K562 (cell line): Measurements from ENCODE around the gene NLRC3.

Source experiments
- CBFA2T2 ChIP-seq: fragments of 450-650 bp; conservative IDR thresholded peaks from 2 replicates; pipeline ENCODE4 v1.6.1; 2017; ENCODE audit warnings: mild to moderate bottlenecking
- CHD1 ChIP-seq: fragments of 200-600 bp; sonication (generic); IDR thresholded peaks from one replicate; pipeline ENCODE4 v1.6.1; 2012; ENCODE audit warnings: mild to moderate bottlenecking, moderate library complexity, low read length, inconsistent platforms
- EZH2 ChIP-seq: IDR thresholded peaks from 2 replicates; pipeline ENCODE4 v1.6.1; 2012; ENCODE audit warnings: low read depth, mild to moderate bottlenecking, inconsistent platforms, low read length, borderline replicate concordance
- HIVEP1 ChIP-seq: fragments of 250-450 bp; sonication (Bioruptor Pico); IDR thresholded peaks from 2 replicates; pipeline ENCODE4 v1.4.0; 2020; ENCODE audit warnings: mild to moderate bottlenecking
- KDM5B ChIP-seq: fragments of 200-600 bp; sonication (generic); IDR thresholded peaks from 2 replicates; pipeline ENCODE4 v1.6.1; 2012; ENCODE audit warnings: low read depth, mild to moderate bottlenecking, moderate library complexity, low read length, control low read depth, inconsistent platforms; ENCODE audit not compliant: insufficient replicate concordance
- TBL1XR1 ChIP-seq, 2 experiments: IDR thresholded peaks; 2 replicates each; pipeline ENCODE4 v1.6.1; 2012; ENCODE audit warnings: improper control_type of control experiment in 2 of 2, low read length in 2 of 2, mild to moderate bottlenecking in 1 of 2
- YY1 ChIP-seq, 3 experiments: IDR thresholded peaks; 2 replicates each; pipeline ENCODE4 v1.6.1; 2011; ENCODE audit warnings: low read length in 2 of 3, mild to moderate bottlenecking in 2 of 3, moderate library complexity in 2 of 3, borderline replicate concordance in 1 of 3, control low read depth in 1 of 3, low read depth in 1 of 3; ENCODE audit not compliant: insufficient read depth in 3 of 3, insufficient replicate concordance in 2 of 3, control insufficient read depth in 1 of 3, insufficient read length in 1 of 3; ENCODE audit errors: extremely low read depth in 1 of 3
- TF ChIP-seq, protein P1 (sequence below), 3 experiments: IDR thresholded peaks in 2 of 3; conservative IDR thresholded peaks in 1 of 3; 2 replicates each; pipeline ENCODE4 v1.5.1; 2011 to 2012; ENCODE audit warnings: low read length in 3 of 3, mild to moderate bottlenecking in 3 of 3, control low read depth in 2 of 3, improper control_type of control experiment in 1 of 3, inconsistent platforms in 1 of 3, low read depth in 1 of 3, mixed read lengths in 1 of 3, moderate library complexity in 1 of 3; ENCODE audit not compliant: insufficient read depth in 2 of 3

DNA sequence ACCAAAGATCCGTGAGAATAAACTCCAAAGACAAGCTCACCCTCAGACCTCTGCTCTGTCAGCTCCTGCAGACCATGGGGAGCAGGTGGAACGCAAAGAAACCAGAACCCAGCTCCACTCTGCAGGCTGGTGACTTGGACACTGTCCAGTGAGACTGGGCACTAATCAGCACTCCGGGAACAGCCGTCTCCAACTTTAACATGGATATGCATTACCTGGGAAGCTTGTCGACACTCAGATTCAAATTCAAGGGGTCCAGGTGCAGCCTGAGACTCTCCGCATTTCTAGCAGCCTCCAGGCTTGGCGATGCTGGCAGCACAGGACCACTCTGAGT is 25.1 kb upstream of the NLRC3 start:
- no peak for TF ChIP-seq TBL1XR1 (IDR thresholded peaks at IDR 0.05; ENCODE audit: low read length in 2 of 2)
- TF ChIP-seq KDM5B = no peak
- TF ChIP-seq, protein P1, sequence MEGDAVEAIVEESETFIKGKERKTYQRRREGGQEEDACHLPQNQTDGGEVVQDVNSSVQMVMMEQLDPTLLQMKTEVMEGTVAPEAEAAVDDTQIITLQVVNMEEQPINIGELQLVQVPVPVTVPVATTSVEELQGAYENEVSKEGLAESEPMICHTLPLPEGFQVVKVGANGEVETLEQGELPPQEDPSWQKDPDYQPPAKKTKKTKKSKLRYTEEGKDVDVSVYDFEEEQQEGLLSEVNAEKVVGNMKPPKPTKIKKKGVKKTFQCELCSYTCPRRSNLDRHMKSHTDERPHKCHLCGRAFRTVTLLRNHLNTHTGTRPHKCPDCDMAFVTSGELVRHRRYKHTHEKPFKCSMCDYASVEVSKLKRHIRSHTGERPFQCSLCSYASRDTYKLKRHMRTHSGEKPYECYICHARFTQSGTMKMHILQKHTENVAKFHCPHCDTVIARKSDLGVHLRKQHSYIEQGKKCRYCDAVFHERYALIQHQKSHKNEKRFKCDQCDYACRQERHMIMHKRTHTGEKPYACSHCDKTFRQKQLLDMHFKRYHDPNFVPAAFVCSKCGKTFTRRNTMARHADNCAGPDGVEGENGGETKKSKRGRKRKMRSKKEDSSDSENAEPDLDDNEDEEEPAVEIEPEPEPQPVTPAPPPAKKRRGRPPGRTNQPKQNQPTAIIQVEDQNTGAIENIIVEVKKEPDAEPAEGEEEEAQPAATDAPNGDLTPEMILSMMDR (IDR thresholded peaks at IDR 0.05 in 2 of 3, conservative IDR thresholded peaks at IDR 0.05 in 1 of 3; ENCODE audit: insufficient read depth in 2 of 3, low read depth in 1 of 3, low read length in 3 of 3) = no peak
- no peak for TF ChIP-seq CHD1
- no peak for TF ChIP-seq HIVEP1 (CRISPR knock-in tag)
- TF ChIP-seq YY1 (IDR thresholded peaks at IDR 0.05; ENCODE audit: borderline replicate concordance in 1 of 3, control insufficient read depth in 1 of 3, extremely low read depth in 1 of 3, insufficient read depth in 3 of 3, insufficient read length in 1 of 3, insufficient replicate concordance in 2 of 3, low read depth in 1 of 3, low read length in 2 of 3) = no peak
- TF ChIP-seq EZH2 = no peak
- TF ChIP-seq CBFA2T2 = no peak
